A673 (cell line): ENCODE results near the gene HOXB3. TPM values are rescaled to one million over a fixed set of nuclear protein-coding genes. Genes with fewer than 3 reads are reported as not detected.
"Not testable (repeated sequence)": the region's sequence is repeated elsewhere in the genome, so short reads cannot be mapped to it uniquely, and the experiment has no call there.

ENCODE experiments used
- BruUV-seq: library from RNA; stranded (reverse); fragments of 400-500 nt; replicated peaks from 2 replicates; lab custom pipeline; 2021; lab: Mats Ljungman, UMichigan
- CTCF ChIA-PET: fragments of 300-600 bp; sonication (Branson Sonifier 250); formaldehyde crosslinking; loops from one replicate; lab custom pipeline; 2022; ENCODE audit warnings: antibody characterized with exemption; lab: Charles Lee
- POLR2A ChIA-PET: fragments of 300-600 bp; sonication (Branson Sonifier 250); formaldehyde crosslinking; loops from one replicate; lab custom pipeline; 2022; ENCODE audit warnings: antibody characterized with exemption; ENCODE audit not compliant: low non-redundant PET; lab: Charles Lee
- DNase-seq: peaks from one replicate; pipeline ENCODE4 v3.0.0-alpha.2; 2015; ENCODE audit warnings: low spot score
- H3K27ac ChIP-seq: fragments of 200-600 bp; sonication (generic); 2 replicates; pipeline ENCODE4 v1.5.1; 2016; ENCODE audit warnings: mixed run types, low read depth, mild to moderate bottlenecking, mixed read lengths, antibody characterized with exemption, low read length; ENCODE audit not compliant: poor library complexity, severe bottlenecking
- H3K27me3 ChIP-seq: fragments of 200-600 bp; sonication (generic); replicated peaks from 2 replicates; pipeline ENCODE4 v1.6.1; 2017; ENCODE audit warnings: mixed run types, low read depth, mild to moderate bottlenecking, mixed read lengths, antibody characterized with exemption, low read length; ENCODE audit not compliant: insufficient read depth, poor library complexity
- H3K36me3 ChIP-seq: fragments of 200-600 bp; sonication (generic); 2 replicates; pipeline ENCODE4 v1.6.1; 2016; ENCODE audit warnings: mixed run types, mild to moderate bottlenecking, mixed read lengths, antibody characterized with exemption, low read length; ENCODE audit not compliant: insufficient read depth, poor library complexity, severe bottlenecking
- H3K4me1 ChIP-seq: fragments of 200-600 bp; sonication (generic); 2 replicates; pipeline ENCODE4 v1.6.1; 2017; ENCODE audit warnings: mixed run types, mild to moderate bottlenecking, mixed read lengths, antibody characterized with exemption, low read length; ENCODE audit not compliant: insufficient read depth, poor library complexity, severe bottlenecking
- H3K4me3 ChIP-seq: fragments of 200-600 bp; sonication (generic); 2 replicates; pipeline ENCODE4 v1.5.1; 2016; ENCODE audit warnings: low read depth, mixed run types, mild to moderate bottlenecking, mixed read lengths, low read length; ENCODE audit not compliant: poor library complexity, severe bottlenecking
- H3K9me3 ChIP-seq: fragments of 200-600 bp; sonication (generic); 2 replicates; pipeline ENCODE4 v1.6.1; 2016; ENCODE audit warnings: mixed run types, low read depth, mild to moderate bottlenecking, mixed read lengths, antibody characterized with exemption, low read length; ENCODE audit not compliant: poor library complexity, severe bottlenecking
- EZH2 ChIP-seq: fragments of 200-600 bp; sonication (generic); IDR thresholded peaks from 2 replicates; pipeline ENCODE4 v1.6.1; 2017; ENCODE audit warnings: borderline replicate concordance, low read depth, mild to moderate bottlenecking, mixed read lengths, antibody characterized with exemption, low read length; ENCODE audit not compliant: poor library complexity, severe bottlenecking
- intact Hi-C: fragments of 100-400 bp; cut with micrococcal nuclease; formaldehyde crosslinking; loops from one replicate; pipeline ENCODE4 v1.10.0; 2022; ENCODE audit not compliant: unreplicated experiment
- total RNA-seq: library from RNA; stranded (reverse); gene quantifications from 2 replicates; pipeline ENCODE4 v1.2.3, GENCODE V29; 2021
- TF ChIP-seq, protein P1 (sequence below): fragments of 300-800, 200-600 bp; sonication (generic); conservative IDR thresholded peaks from 2 replicates; pipeline ENCODE4 v1.5.1; 2017; ENCODE audit warnings: low read depth, mild to moderate bottlenecking, antibody characterized with exemption, low read length, moderate library complexity, mixed read lengths

Gene HOXB3
- total RNA-seq, 1 experiment from 2014 or later, result 40.7 TPM

- peaks cover 28% of the 10 kb centered on the region for H3K27me3 ChIP-seq
- no peak overlapping the region for H3K4me3 ChIP-seq
- no peaks in the 10 kb centered on the region for H3K4me1 ChIP-seq
- no peak for TF ChIP-seq EZH2
- TF ChIP-seq, protein P1, sequence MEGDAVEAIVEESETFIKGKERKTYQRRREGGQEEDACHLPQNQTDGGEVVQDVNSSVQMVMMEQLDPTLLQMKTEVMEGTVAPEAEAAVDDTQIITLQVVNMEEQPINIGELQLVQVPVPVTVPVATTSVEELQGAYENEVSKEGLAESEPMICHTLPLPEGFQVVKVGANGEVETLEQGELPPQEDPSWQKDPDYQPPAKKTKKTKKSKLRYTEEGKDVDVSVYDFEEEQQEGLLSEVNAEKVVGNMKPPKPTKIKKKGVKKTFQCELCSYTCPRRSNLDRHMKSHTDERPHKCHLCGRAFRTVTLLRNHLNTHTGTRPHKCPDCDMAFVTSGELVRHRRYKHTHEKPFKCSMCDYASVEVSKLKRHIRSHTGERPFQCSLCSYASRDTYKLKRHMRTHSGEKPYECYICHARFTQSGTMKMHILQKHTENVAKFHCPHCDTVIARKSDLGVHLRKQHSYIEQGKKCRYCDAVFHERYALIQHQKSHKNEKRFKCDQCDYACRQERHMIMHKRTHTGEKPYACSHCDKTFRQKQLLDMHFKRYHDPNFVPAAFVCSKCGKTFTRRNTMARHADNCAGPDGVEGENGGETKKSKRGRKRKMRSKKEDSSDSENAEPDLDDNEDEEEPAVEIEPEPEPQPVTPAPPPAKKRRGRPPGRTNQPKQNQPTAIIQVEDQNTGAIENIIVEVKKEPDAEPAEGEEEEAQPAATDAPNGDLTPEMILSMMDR, result no peak
- BruUV-seq, result no TSS peak
- POLR2A ChIA-PET, result no interaction called here
- intact Hi-C loops, result no loop called here
- no peaks in the 10 kb centered on the region for H3K9me3 ChIP-seq
- no peak overlapping the region for H3K27ac ChIP-seq
- CTCF ChIA-PET, result interaction anchor here (0.6 kb wide), 1 partner anchor 325 kb away, joined by 3 read pairs; no protein-coding TSS in a partner anchor
- no peak for DNase-seq
- no peaks in the 10 kb centered on the region for H3K36me3 ChIP-seq
These were observed 76.9 kb downstream of the HOXB3 start for GRCh38 chr17:48513097-48513496.

DNA sequence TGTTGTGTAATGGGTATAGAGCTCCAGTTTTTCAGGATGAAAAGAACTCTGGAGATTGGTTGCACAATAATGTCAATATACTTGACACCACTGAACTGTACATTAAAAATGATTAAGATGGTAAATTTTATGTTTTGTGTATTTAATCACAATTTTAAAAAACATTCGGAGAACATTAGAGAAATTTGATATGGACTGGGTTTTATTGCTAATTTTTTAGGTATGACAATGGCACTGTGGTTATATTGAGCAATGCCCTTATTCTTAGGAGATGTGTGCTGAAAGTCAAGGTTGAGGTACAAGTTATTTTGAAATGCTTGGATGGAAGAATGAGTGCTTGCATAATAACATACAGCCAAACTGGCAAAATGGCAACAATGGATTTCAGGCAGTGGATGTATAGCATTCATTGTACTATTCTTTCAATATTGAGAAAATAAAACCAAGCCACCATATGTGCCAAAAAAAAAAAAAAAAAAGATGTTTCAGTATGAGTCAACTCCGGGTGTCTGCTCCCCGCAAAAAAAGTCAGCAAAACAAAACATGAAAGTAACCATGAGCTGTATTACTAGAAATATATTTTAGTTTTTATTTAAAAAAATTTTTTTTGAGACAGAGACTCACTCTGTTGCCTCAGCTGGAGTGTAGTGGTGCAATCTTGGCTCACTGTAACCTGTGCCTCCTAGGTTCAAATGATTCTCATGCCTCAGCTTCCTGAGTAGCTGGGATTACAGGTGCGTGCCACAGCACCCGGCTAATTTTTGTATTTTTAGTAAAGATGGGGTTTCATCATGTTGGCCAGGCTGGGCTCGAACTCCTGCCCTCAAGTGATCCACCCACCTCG, 79.1 kb downstream of the HOXB3 start:
- Histone ChIP-seq H3K4me3 (no peak overlapping the region), H3K27ac (no peak overlapping the region), H3K27me3 (peaks cover 14% of the 10 kb centered on the region), H3K4me1 (no peaks in the 10 kb centered on the region), H3K9me3 (no peaks in the 10 kb centered on the region), H3K36me3 (no peaks in the 10 kb centered on the region)
- no TSS peak for BruUV-seq
- TF ChIP-seq, protein P1, result no peak
- no peak for TF ChIP-seq EZH2
- intact Hi-C loops, result no loop called here
- no peak for DNase-seq
- ChIA-PET POLR2A (no interaction called here), CTCF (no interaction called here)

GRCh38 chr17:48510381-48510760, 79.7 kb downstream of the HOXB3 start:
- H3K27me3 ChIP-seq, result peaks cover 10% of the 10 kb centered on the region
- H3K36me3 ChIP-seq, result no peaks in the 10 kb centered on the region
- intact Hi-C loops, result no loop called here
- CTCF ChIA-PET, result no interaction called here
- no peak overlapping the region for H3K27ac ChIP-seq
- no peak overlapping the region for H3K4me3 ChIP-seq
- H3K4me1 ChIP-seq, result no peaks in the 10 kb centered on the region
- TF ChIP-seq, protein P1, result no peak
- TF ChIP-seq EZH2, result no peak
- no peaks in the 10 kb centered on the region for H3K9me3 ChIP-seq
- no peak for DNase-seq
- POLR2A ChIA-PET, result no interaction called here
- no TSS peak for BruUV-seq

- H3K4me1 ChIP-seq, H3K4me3 ChIP-seq, H3K27ac ChIP-seq, intact Hi-C loops, POLR2A ChIA-PET, H3K36me3 ChIP-seq, BruUV-seq, DNase-seq, H3K9me3 ChIP-seq, H3K27me3 ChIP-seq: not testable (repeated sequence)
- CTCF ChIA-PET, result interaction anchor here (1.0 kb wide), 1 partner anchor 126 kb away, joined by 3 read pairs; no protein-coding TSS in a partner anchor
These were observed 80.3 kb downstream of the HOXB3 start for GRCh38 chr17:48509708-48510107.
